NCI-H2196 treated with DMSO at 0.1 percent for 48 hours (cell line): ENCODE results near the gene EFNA1.

Source experiments
- DNase-seq: peaks from one replicate; lab custom pipeline; 2025; ENCODE audit not compliant: unreplicated experiment; lab: John Stamatoyannopoulos, UW

The EFNA1 gene

DNA sequence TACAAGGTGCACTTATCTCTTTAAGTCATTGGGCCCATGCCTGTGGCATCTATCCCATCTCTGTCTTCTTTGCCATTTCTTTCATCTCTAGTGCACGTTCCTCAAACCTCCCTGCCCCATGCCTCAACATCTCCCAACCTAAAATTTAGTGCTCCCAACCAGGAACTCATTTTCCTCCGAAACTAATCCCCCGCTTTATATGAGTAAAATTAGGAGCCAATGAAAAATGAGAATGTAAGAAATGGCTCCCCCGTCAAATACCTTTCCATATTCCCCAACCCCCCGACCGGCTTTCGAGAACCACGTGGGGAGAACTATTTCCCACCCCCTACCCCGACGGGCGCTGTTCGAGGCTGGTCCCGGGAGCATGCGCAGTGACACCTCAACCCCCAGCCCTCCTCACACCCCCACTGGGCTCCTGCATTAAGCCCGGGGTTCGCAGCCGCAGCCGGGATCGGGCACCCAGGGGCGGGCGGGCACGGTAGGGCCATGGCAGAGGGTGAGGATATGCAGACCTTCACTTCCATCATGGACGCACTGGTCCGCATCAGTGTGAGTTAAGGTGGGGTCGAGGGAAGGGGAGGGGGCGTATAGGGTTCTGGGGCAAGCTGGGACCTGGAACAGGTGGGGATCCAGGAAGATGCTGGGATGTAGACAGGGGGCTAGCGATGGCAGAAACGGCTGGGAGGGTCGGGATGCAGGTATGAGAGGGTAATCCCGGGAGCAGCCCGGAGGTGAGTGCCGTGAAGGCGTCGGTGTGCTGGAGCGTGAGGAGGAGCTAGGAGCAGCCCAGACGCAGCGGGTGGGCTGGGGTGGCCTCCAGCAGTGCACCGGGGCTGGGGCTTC, 46.0 kb downstream of the EFNA1 start, which contains the start of gene TRIM46:
TSS of gene TRIM46 (plus strand) at position 372 of the 846 bp plus-strand sequence. CDS start at position 490, 118 bp downstream.
- peak; percentile 66 for DNase-seq

DNA sequence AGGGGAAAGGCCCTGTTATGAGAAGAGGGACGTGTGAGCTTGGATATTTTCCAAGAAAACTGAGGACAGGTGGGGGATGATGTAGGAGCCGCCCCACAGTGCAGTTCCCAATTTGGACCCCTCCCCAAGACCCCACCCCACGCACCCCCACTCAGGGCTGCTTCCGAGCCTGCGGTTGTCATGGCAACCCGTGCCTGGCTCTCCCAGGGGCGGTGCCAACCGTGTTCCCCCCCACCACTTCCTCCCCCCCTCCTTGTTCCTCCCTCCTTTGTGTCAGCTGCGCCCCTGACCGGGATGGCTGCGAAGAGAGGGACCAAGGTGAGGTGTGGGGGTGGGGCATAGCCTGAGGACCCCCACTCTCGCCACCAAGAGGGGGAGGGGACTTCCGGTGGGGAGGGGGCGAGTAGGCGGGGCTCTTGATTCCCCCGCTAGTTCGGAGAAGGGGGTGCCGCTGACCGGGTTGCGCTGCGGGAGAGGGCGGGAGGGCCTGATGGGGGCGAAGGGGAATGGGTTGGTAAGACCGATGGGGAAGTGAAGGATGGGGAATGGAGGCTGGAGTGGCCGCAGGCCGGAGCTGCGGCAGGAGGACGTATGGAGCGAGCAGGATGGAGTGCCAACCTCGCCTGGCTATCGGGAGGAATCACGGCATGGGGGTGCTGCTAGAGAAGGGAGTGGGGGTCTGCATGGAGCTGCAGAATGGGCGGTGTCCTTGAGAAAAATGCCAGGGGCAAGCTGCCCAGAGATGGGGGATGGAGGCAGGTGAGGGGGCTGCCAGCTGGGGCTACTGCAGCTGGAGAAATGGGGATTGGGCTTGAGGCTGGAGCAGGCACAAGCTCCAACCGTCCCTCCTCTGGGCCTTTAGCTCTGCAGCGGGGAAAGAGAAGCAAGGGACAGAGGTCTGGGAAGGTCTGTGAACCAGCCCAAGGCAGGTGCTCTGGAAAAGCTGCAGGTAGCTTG, 46.9 kb downstream of the EFNA1 start:
- DNase-seq: peak; percentile 66

DNA sequence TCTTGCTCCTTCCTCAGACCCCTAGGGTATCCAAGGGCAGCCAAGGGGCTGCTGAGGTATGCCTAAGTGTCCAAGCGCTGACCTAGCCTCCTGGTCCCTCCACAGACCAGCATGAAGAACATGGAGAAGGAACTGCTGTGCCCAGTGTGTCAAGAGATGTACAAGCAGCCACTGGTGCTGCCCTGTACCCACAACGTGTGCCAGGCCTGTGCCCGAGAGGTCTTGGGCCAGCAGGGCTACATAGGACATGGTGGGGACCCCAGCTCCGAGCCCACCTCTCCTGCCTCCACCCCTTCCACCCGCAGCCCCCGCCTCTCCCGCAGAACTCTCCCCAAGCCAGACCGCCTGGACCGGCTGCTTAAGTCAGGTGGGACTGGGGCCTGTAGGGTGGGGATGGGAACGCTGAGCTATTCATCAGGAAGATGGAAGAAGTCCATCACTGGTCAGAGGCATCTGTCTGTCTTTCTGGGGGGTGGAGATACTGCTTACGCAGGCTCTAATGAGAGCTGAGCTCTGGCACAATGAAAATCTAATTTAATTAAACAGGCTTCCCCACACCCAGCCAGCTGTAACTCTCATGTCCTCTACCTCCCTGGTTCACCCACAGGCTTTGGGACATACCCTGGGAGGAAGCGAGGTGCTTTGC, 47.7 kb downstream of the EFNA1 start:
- no peak for DNase-seq

DNA sequence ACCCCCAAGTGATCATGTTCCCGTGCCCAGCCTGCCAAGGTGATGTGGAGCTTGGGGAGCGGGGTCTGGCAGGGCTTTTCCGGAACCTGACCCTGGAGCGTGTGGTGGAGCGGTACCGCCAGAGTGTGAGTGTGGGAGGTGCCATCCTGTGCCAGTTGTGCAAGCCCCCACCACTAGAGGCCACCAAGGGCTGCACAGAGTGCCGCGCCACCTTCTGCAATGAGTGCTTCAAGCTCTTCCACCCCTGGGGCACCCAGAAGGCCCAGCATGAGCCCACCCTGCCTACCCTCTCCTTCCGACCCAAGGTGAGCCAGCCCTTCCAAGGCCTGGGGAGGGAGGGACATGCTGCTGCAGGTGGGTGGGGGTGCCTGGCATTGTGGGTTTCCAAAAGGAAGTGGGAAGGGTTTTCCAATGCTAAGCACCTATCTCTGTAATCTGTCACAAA, 48.3 kb downstream of the EFNA1 start:
- no peak for DNase-seq

DNA sequence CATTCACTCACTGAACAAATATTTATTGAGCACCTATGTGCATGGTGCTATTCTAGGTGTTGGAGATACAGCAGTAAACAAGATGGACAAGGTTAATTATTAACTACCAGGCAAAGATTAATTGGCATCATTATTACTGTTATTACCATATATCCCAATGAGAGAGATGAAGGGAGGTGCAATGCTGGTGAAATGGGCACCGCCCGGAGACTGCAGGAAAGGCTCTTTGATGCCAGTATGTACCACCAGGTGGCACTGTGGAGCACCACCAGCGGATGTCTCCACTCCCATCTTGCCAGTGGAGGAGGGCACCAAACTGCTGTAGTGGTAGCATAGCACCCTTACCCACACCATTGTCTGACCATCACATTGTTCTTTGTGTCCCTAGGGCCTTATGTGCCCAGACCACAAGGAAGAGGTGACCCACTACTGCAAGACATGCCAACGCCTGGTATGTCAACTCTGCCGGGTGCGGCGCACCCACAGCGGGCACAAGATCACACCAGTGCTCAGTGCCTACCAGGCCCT, 48.9 kb downstream of the EFNA1 start:
- DNase-seq: peak; percentile 52

DNA sequence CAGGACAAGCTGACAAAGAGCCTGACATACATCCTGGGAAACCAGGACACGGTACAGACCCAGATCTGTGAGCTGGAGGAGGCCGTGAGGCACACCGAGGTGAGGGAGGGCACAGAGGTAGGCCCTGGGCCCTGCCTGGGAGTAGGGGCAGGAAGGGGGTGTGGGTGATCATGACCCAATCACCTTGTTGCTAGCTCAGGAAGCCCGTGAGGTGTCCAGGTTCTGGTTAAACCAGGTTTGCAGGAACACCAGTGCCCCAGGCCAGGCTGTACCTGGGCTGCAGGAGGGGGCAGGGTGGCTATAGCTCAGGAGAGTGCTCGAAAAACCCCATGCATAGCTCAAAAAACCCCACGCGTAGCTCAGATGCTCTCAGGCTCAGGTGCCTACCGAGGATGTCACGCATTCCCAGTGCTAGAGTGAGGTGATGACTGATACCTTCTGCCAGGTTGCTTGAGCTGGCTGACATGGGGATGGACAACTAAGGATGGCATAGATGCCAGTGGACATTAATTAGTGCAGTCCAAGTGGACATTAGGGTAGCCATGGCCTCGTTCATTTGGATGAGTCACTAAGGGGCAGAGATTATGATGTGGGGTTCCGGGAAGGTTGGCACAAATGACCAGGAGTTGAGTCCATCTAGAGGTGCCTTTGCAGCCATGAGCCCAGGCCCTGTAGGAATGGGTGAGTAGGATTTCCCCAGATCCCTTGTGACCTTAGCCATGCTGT, 49.7 kb downstream of the EFNA1 start:
- DNase-seq: no peak

DNA sequence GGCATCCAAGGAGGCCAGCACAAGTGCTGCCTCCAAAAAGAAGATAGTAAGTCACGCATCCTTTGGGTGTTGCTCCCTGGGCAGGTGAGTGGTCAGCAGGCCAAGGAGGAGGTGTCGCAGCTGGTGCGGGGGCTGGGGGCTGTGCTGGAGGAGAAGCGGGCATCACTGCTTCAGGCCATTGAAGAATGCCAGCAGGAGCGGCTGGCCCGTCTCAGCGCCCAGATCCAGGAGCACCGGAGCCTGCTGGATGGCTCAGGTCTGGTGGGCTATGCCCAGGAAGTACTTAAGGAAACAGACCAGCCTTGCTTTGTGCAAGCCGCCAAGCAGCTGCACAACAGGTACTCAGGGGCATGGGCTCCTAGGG, 50.2 kb downstream of the EFNA1 start:
- DNase-seq: no peak

DNA sequence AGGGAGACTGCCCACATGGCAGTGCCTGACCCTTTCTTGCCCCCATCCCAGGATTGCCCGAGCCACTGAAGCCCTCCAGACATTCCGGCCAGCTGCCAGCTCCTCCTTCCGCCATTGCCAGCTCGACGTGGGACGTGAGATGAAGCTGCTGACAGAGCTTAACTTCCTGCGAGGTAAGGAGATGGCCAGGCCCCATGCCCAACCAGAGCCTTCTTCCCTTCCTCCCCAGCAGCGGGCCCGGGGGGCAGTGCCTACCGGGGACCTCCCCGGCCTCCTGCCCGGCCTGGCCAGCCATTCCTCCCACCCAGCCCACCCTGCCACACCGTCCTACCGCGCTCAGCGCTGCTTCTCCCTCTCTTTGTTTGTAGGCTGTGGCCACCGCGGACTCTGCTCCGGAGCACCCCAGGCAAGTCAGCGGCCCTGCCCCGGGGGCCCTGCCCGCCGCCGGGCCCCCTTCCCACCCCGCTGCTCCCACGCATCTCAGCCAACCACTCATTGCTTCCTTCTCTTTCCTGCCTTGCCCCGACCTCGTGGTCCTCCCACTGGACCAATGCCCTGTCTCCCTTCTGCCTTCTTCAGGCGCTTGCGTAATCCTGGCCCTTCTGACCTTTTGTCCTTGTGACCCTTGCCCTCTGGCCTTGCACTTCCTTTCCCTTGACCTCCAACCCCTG, 50.9 kb downstream of the EFNA1 start:
- DNase-seq: no peak

DNA sequence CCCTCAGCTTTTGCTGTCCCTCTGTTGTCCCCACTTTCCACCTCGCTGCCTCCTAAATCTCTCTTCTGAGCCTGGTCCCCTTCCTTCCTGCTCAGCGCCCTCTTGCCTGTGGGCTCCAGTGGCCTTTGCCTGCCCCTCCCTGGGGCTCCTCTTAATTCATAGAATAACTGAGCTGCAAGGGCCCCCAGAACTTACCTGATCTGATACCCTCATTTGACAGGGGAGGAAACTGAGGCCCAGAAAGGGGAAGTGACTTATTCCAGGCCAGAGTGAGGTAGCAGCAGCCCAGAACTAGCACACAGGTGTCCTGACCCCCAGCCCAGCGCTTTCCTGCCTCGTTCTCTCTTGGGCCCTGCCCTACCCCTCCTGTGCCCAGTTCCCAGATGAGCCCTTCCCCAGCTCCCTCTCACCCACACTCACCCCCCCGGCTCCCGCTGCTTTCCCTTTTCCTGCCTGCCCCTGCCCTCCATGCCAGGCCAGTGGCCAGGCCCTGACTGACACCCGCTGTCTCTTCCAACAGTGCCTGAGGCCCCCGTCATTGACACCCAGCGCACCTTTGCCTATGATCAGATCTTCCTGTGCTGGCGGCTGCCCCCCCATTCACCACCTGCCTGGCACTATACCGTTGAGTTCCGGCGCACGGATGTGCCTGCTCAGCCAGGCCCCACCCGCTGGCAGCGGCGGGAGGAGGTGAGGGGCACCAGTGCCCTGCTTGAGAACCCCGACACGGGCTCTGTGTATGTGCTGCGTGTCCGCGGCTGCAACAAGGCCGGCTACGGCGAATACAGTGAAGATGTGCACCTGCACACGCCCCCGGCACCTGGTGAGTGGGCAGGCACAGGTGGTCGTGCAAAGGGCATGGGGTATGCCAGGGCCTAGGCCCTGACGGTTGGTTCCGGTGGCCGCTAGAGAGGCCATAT, 51.7 kb downstream of the EFNA1 start:
- DNase-seq: no peak

DNA sequence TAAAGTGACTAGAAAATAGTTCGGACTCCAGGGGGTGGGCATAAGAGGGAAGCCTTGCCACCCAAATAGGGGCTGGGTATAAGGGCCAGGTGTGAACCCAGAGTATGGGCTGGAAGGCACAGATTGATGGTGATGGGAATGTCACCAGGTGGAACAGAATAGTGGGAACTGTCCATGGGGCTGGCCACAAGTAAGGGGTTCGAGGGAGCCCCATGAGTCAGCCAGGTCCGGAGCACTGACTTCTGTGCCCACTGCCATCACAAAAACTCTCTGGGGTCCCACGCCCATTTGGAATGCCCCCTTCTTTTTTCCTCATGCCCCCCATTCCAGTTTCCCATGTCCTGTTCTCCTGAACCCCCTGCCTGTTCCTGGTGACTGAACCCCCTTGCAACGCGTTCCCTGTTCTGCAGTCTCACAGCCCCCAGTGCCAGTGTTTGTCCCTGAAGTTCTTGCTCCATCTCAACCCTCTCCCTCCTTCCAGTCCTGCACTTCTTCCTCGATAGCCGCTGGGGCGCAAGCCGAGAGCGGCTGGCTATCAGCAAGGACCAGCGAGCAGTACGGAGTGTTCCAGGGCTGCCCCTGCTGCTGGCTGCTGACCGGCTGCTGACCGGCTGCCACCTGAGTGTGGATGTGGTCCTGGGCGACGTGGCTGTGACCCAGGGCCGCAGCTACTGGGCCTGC, 53.8 kb downstream of the EFNA1 start:
- no peak for DNase-seq

DNA sequence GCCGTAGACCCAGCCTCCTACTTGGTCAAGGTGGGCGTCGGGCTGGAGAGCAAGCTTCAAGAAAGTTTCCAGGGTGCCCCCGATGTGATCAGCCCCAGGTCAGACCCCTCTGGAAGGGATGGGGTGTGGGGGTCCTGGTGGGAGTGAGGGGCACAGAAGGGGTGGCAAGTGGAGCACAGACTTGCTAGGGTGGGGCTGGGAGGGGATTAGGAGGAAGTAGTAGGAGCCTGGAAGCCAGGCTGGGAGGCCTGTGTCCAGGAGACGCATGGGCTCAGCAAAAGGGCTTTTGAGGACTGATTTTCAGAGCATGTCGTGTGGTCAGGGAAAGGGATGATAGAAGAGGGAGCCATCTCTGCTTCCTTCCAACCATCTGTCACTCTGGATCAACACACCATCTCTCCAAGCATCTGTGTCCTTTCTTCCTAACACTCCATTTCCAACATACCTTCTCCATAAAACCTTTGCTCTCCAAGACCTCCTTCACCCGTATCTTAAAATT, 54.4 kb downstream of the EFNA1 start:
- no peak for DNase-seq

DNA sequence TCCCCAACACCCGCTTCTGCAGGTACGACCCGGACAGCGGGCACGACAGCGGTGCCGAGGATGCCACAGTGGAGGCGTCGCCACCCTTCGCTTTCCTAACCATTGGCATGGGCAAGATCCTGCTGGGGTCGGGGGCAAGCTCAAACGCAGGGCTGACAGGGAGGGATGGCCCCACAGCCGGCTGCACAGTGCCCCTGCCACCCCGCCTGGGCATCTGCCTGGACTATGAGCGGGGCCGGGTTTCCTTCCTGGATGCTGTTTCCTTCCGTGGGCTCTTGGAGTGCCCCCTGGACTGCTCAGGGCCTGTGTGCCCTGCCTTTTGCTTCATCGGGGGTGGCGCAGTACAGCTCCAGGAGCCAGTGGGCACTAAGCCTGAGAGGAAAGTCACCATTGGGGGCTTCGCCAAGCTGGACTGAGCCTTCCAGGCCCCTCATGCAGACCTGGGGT, 56.1 kb downstream of the EFNA1 start:
- no peak for DNase-seq

DNA sequence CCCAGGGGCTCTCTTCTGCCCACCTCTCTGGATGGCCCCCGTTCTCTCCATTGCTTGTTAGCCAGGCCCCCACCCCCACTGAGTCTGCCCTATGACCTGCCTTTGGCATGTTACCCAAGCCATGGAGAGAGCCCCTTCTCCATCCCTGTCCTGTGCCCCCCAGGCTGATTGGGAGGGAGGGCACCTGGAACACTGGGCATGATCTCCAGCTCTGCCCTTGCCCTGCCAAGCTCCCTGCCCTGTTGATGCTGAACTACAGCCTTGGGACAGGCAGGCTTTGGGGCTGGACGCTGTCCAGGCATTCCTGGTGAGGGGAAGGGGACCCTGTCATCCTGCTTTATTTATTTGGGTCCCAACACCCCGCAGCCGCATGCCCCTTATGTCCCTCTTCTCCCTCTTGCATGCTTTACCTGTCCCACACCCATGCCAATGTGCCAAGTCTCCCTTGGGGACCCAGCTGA, 56.7 kb downstream of the EFNA1 start:
- DNase-seq: no peak
